Amniotic epithelial cell (primary cell): ENCODE data around the gene ACKR4.

Experiments
- DNase-seq: peaks from one replicate; pipeline ENCODE4 v3.0.0-alpha.2; 2010; ENCODE audit warnings: low read depth

Gene ACKR4

GRCh38 chr3:132641837-132642538 lies 44.9 kb downstream of the ACKR4 start:
- DNase-seq, result peak; percentile 47

GRCh38 chr3:132642539-132642847 lies 45.4 kb downstream of the ACKR4 start:
- DNase-seq, result no peak

- no peak for DNase-seq
Observed at GRCh38 chr3:132643366-132643765, 46.3 kb downstream of the ACKR4 start.

- no peak for DNase-seq
Observed at GRCh38 chr3:132645058-132645457, 48.0 kb downstream of the ACKR4 start.

DNA sequence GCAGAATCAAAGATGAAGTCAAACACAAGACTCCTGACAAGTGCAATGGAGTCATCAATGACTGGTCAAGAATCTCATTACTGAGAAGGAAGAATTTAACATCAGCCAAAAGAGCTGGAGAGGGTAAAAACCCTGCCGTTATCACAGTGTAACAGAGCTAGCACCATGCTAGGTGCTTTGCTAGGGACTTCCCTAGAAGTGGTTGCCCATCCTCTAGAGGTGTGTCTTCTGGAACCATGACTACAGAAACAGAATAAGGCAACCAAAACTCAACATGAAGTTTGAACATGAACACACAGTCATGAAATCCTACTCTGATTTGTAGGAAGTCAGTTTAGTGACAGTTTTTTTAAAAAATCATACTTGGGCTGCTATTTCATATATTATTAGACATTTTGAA lies 53.1 kb downstream of the ACKR4 start:
- DNase-seq, result no peak
